ENCODE results near the gene HES5.

GRCh38 chr1:2508180-2508579 is 21.9 kb downstream of the HES5 start:
- TF ChIP-seq CTCF (IDR thresholded peaks at IDR 0.05; ENCODE audit: low read depth, low read length) (no peak), POLR2A (IDR thresholded peaks at IDR 0.05; ENCODE audit: extremely low read depth, insufficient read length) (no peak)
